ENCODE data around the gene TLR7. TPM values are rescaled to one million over a fixed set of nuclear protein-coding genes. Genes with fewer than 3 reads are reported as not detected.

TLR7 gene
- total and polyA plus RNA-seq, 10 of the 15 experiments (the other 5 are each of a cell fraction or from before 2014, with no cell fraction given) = 12.0 to 44.4 (median 22.6) TPM

DNA sequence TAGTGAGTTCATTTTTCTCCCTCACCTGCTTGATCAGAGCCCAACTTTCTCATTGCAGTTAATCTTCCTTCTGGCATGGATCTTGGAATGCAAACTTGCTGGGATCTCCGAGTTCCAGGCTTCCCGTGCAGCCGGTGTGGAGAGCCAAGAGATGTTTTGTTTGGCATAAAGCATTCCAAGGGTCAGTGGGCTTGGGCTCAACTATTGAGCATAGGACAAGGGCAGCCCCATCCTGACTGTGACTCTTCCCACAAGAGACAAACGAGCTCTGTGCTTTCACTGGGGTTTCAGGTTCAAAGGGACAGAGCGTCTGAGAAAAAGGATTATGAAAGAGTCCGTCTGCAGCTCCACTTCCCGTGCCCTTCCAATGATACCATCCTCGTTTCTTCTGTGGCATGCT, 10.5 kb downstream of the TLR7 start:
- Histone ChIP-seq H3K9ac (ENCODE audit: control insufficient read depth, insufficient read depth, low read length) (no peak overlapping the region), H3K27me3 (replicated peaks in 1 of 2; ENCODE audit: control insufficient read depth in 2 of 2, insufficient read depth in 2 of 2, low read length in 1 of 2) (no peaks in the 10 kb centered on the region), H3K79me2 (ENCODE audit: control insufficient read depth, insufficient read depth, low read length) (peaks cover 32% of the 10 kb centered on the region), H3K9me3 (replicated peaks; ENCODE audit: control insufficient read depth, insufficient read depth, low read length) (no peaks in the 10 kb centered on the region; the same call in 1 of the 3 replicates), H3K4me1 (ENCODE audit: control insufficient read depth, insufficient read depth, low read length) (peaks cover 15% of the 10 kb centered on the region), H4K20me1 (ENCODE audit: control insufficient read depth, insufficient read depth) (no peaks in the 10 kb centered on the region), H3K36me3 (ENCODE audit: control insufficient read depth in 2 of 2, insufficient read depth in 2 of 2, low read length in 1 of 2) (peaks cover 4 to 12% of the 10 kb centered on the region in 2 experiments), H3K4me3 (no peak overlapping the region), H2AFZ (ENCODE audit: control insufficient read depth, low read depth, low read length) (no peak overlapping the region), H3K4me2 (ENCODE audit: control insufficient read depth, insufficient read depth) (no peak overlapping the region), H3K27ac (ENCODE audit: control insufficient read depth, insufficient read depth) (no peak overlapping the region)
- DNase-seq (ENCODE audit: low read depth, low spot score) = no peak
- ATAC-seq = no peak
- POLR2A ChIA-PET = interaction anchor here (0.6 to 2.2 kb wide), 6 partner anchors 9 to 34 kb away, joined by 3 to 8 read pairs (median 4); no protein-coding TSS in a partner anchor
- CTCF ChIA-PET = no interaction called here
- in situ Hi-C loops (cut with MboI) (loop anchor here (25.0 kb wide), 1 partner anchor 2010 kb away; no protein-coding TSS in a partner anchor), intact Hi-C loops (cut with micrococcal nuclease; ENCODE audit: unreplicated experiment) (no loop called here)
- TF ChIP-seq PAX8 (IDR thresholded peaks at IDR 0.05) (no peak), RELA (IDR thresholded peaks at IDR 0.05; ENCODE audit: borderline replicate concordance, partially characterized antibody) (no peak), MTA3 (IDR thresholded peaks at IDR 0.05; ENCODE audit: borderline replicate concordance, low read length) (no peak), FOXM1 (IDR thresholded peaks at IDR 0.05; ENCODE audit: low read depth, low read length) (no peak), MXI1 (IDR thresholded peaks at IDR 0.05; ENCODE audit: low read depth, low read length) (no peak), ZNF24 (IDR thresholded peaks at IDR 0.05) (no peak), CEBPZ (IDR thresholded peaks at IDR 0.05; ENCODE audit: low read depth, low read length) (no peak), ESRRA (IDR thresholded peaks at IDR 0.05; ENCODE audit: low read length) (no peak), ZZZ3 (IDR thresholded peaks at IDR 0.05; ENCODE audit: control insufficient read depth, insufficient read length, low read depth) (no peak), POLR2A (IDR thresholded peaks at IDR 0.05; ENCODE audit: low read depth, low read length) (no peak), PML (IDR thresholded peaks at IDR 0.05; ENCODE audit: low read length) (no peak)
- TF ChIP-seq, protein P1, sequence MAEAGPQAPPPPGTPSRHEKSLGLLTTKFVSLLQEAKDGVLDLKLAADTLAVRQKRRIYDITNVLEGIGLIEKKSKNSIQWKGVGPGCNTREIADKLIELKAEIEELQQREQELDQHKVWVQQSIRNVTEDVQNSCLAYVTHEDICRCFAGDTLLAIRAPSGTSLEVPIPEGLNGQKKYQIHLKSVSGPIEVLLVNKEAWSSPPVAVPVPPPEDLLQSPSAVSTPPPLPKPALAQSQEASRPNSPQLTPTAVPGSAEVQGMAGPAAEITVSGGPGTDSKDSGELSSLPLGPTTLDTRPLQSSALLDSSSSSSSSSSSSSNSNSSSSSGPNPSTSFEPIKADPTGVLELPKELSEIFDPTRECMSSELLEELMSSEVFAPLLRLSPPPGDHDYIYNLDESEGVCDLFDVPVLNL (IDR thresholded peaks at IDR 0.05; ENCODE audit: low read depth, low read length) = no peak
- TF ChIP-seq, protein P2, sequence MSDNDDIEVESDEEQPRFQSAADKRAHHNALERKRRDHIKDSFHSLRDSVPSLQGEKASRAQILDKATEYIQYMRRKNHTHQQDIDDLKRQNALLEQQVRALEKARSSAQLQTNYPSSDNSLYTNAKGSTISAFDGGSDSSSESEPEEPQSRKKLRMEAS (IDR thresholded peaks at IDR 0.05; ENCODE audit: low read depth, low read length) = no peak
- FAIRE-seq = no peak
- RAD21 ChIA-PET (ENCODE audit: unreplicated experiment) = interaction anchor here (1.0 to 2.1 kb wide), 2 partner anchors 9 to 63 kb away, joined by 4 to 9 read pairs; no protein-coding TSS in a partner anchor
- BruUV-seq (replicated peaks) = no TSS peak
- SMC1A ChIA-PET (ENCODE audit: uncharacterized antibody, unreplicated experiment) = interaction anchor here (0.8 to 4.9 kb wide), 5 partner anchors 8 to 611 kb away, joined by 3 to 38 read pairs (median 8); partner anchors contain the start of gene TLR7
- 64% methylated on average over 8 of the region's 8 CpGs for WGBS (ENCODE audit: insufficient coverage, insufficient replicate concordance, low lambda C conversion rate, missing lambda C conversion rate)

Data from GM12878 (cell line).